ENCODE measurements around the gene CA5A. TPM values are rescaled to one million over a fixed set of nuclear protein-coding genes. Genes with fewer than 3 reads are reported as not detected.

Gene CA5A
- not detected in 5 replicates for total RNA-seq (2022; extraction: Qiagen RNA extraction; ENCODE audit: low read depth)

GRCh38 chr16:87936375-87937230 lies at the start of gene CA5A:
TSS of gene CA5A (minus strand) at chr16:87936529. CDS start at chr16:87936450, 79 bp downstream.

GRCh38 chr16:87950765-87951551 lies 14.6 kb upstream of the CA5A start, which contains the start of gene BANP:
TSS of gene BANP (plus strand) at chr16:87951434. CDS start at chr16:87975116, 23,682 bp downstream.

GRCh38 chr16:87869061-87869878 lies 67.1 kb downstream of the CA5A start, which contains the start of gene SLC7A5:
TSS of gene SLC7A5 (minus strand) at chr16:87869507. CDS start at chr16:87869422, 85 bp downstream.

Other genes starting within 250 kb of the CA5A start
- gene KLHDC4, start 170.5 kb downstream of the CA5A start, total RNA-seq (2022; extraction: Qiagen RNA extraction; ENCODE audit: low read depth) = 41.1 to 45.2 TPM (median 42.5 TPM) in 5 replicates
- 724 to 961 TPM (median 940 TPM) in 5 replicates for gene SLC7A5, start 67.0 kb downstream of the CA5A start, total RNA-seq (2022; extraction: Qiagen RNA extraction; ENCODE audit: low read depth)
- 13.0 to 18.4 TPM (median 16.2 TPM) in 5 replicates for gene BANP, start 14.9 kb upstream of the CA5A start, total RNA-seq (2022; extraction: Qiagen RNA extraction; ENCODE audit: low read depth)